Measurements from ENCODE around the gene NECTIN1.

NECTIN1 gene

DNA sequence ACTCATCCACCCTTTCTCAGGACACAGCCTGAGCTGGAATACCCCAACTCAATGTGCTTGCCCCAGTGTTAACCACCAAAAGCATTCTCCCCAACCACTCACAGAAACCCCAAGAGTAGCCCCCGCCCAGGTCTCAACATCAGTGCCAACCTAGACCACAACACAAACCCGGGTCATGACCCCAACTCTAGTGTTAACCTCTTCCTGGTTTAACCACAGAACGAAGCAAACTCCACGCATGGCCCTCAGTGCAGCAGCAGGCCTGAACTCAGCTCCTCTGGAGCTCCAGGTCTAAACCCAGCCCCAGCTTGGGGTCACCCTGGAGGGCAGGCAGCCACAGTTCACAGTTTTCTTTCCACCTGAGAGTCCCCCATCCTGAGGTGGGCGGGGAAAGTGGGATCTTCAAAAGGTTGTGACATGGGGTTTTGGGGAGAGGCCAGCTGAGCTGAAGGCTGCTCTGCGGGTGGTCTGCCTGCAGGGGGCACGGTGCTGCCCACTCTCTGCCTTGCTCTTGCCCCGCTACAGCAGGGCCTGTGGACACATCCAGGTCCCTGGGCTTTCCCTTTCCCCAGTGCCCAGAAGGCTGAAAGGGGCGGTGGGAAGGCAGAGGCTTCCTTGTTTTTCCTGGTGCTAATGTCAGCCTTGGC lies 37.9 kb downstream of the NECTIN1 start:
- DNase-seq, result no peak

DNA sequence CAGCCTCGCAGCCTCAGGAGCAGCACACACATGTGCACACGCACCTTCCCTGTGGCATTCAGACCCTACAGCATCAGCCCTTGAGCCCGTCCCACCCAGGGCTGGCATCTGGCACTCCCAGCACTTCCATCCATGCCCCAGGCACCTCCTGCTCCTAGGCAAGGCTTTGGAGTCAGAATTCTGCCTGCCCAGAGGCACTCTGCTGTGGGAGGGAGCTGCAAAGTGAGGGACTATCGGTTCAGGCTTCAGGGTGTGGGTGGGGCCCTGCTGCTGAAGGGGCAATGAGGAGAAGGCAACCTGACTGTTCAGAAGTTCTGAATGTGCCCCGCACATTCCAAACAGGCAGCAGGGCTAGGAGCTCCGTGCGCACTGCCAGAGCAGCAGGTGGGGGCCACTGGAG lies 39.7 kb downstream of the NECTIN1 start:
- no peak for DNase-seq

DNA sequence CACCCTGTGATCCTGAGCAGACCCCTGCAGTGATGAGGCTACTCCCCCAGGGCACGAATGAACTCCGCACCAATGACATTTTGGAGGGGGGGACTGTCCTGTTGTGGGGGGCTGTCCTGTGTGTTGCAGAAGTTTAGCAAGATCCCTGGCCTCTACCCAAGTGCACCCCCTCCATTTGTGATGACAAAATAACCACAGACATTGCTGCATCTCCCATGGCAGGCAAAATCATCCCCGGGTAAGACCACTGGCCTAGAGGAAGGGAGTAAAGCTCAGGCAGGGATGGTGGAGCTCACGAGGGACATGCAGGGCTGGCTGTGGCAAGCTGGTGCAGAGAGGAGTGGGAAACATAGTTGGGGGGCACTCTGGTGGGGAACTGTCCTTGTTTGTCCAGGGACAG lies 40.6 kb downstream of the NECTIN1 start:
- DNase-seq, result peak; percentile 6

DNA sequence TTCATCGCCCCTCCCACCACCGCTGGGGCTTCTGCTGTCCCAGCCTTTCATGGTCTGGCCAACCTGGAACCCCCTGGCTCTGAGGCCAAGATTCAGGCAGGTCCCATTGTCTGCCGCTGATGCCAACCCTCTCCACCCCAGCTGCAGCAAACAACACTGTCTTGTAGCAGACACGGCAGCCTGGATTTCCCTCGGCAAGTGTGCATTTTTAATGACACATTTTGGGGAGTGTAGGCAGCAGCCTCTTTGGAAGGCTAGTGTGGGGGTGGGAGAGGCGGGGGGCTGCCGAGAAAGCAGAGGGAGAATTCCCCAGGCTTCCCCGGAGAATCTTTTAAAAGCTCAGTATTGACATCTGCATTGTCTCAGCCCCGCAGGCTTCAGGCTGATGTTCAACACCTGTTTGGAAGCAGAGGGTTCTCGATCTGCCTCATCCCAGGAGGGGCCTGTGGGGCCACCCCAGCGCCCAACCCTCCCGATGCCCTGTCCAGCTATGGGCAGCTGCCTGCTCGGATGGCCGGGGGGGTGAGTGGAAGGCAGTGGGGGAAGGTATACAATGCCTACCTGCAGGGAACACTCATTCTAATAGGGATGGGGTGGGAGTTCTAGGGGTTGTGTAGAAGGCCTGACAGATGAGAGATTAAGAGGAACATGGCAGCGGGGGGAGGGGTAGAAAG lies 41.5 kb downstream of the NECTIN1 start:
- DNase-seq, result no peak

DNA sequence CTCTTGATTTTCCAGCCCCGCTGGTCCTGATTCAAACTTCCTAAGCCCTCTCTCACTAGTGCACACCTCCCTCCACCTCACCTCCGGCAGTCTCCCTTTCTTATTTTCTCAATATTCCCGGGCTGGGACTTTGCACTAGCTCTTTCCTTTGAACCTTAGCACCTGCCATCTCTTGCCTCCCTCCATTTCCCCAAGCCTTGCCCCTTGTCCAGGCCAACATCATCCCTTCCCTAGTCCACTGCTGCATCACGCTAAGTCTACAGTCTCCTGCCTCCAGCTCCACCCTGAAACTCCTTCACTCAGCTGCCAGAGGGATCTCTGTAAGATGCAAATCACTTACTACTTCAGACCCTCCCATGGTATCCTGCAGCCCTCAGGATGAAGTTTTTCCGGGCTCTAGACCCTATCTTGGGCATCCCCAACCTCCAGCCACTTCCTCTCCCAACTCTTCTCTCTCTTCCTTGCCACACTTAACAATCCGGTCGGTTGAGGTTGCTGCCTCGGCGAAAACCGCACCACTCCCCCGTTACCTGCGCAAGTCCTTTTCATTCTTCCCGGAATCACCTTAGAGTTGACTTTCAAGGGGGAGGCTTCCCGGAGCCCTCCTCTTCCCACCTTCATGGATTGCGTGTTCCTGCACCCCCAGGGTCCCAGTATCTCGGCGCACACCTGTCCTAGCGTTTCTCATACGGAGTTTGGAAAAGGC lies 42.7 kb downstream of the NECTIN1 start:
- no peak for DNase-seq

DNA sequence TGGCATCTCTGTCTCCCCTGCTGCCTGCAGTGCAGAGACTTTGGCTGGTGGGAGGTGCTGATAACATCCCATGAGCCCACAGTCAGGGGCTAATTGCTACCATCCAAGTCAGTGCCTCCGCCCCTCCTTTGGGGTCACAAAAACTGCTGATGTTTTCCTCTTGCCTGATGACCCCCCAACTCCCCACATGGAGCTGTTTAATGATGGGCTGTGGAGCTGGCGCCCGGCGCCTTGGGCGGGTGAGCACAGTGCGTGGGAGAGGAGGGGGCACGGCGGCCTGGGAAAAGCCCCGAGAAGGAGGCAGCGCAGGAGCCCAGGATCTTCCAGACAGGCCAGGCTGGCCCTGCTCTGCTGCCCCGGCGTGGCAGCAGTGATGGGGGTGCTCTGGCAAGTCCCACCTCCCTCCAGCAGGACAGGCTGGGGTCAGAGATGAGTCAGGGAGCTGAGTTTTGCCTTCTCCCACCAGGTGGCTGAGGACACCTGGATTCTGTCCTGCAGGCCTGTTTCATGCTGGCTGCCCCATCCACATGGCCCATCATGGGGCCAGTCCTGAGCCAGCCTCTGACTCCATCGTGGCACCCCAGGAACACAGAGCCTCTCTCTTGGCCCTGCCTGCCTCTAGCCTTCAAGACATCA lies 43.8 kb downstream of the NECTIN1 start:
- no peak for DNase-seq

DNA sequence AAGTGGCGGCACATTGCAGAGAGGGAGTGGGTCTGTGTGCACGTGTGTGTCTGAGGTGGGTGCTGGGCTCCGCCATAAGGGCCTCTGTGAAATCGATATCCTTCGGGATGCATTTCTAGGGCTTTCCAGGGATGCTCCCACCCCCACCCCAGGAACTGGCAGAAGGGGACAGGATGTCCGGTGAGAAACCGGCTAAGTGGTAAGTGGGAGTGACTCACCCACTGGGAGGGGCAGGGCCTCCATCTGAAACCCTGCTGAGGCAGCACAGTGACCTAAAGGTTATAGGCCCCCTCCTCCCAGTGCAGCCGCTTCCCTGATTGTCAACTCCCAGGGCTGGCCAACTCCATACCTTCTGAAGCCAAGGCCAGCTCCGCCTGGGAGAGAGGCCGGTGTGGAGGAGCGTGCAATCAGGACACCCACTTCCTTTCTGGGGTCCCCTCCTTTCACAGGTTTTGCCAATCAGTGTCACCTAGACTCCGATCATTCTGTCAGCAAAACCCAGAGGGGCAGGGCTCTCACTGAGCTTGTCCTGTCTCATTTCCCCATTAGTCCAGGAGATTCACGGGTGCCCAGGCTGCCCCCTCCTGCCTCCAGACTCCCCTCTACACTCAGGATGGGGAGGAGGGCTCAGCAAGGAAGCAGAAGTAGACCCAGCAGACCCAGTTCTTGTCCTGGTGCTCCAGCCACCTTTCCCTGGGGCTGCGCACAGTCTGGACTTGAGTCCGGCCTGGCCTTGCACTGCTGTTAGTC lies 44.5 kb downstream of the NECTIN1 start:
- peak; percentile 80 for DNase-seq

DNA sequence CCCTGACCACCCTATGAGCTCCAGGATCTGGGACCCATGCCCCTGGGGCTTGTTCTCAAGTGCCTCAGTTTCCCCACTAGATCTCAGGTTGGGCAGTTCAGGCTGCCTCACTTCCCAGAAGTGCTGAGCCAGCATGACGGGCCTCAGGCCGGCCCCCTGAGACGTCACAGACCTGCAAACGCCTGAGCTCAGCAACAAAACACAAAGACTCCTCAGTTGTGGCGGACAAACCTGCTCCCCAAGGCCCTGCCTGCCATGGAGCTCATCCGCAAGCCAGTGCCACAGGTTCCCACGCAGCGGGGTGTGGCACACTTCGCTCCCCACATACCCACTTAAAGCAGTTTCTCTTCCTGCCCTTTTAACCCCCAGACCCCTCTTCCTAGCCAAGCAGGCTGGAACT lies 45.2 kb downstream of the NECTIN1 start:
- DNase-seq, result no peak

DNA sequence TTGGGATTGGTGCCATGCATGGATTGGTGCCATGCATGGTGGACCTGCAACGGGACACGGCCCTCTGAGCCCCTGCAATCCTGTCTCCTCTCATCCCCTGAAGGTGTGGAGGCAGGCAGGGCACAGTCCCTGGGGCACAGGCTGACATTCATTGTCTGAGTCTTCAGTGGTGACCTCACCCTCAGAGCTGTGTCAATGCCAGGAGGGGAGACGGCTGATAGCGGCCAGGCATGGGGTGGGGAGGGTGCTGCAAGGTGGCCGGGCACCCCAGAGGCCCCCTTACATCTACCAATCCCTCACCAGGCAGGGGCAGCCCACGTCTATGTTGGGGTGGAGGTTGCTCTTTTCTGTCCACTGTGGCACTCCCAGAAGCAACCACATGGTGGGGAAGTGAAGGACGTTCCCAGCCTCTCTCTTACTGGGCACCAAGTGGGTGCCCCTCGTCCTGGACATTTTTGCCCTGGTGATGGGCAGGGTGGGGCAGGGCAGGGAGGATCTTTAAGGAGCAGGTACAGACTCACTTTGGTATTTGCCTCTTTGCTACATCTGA lies 47.6 kb downstream of the NECTIN1 start:
- DNase-seq, result no peak

DNA sequence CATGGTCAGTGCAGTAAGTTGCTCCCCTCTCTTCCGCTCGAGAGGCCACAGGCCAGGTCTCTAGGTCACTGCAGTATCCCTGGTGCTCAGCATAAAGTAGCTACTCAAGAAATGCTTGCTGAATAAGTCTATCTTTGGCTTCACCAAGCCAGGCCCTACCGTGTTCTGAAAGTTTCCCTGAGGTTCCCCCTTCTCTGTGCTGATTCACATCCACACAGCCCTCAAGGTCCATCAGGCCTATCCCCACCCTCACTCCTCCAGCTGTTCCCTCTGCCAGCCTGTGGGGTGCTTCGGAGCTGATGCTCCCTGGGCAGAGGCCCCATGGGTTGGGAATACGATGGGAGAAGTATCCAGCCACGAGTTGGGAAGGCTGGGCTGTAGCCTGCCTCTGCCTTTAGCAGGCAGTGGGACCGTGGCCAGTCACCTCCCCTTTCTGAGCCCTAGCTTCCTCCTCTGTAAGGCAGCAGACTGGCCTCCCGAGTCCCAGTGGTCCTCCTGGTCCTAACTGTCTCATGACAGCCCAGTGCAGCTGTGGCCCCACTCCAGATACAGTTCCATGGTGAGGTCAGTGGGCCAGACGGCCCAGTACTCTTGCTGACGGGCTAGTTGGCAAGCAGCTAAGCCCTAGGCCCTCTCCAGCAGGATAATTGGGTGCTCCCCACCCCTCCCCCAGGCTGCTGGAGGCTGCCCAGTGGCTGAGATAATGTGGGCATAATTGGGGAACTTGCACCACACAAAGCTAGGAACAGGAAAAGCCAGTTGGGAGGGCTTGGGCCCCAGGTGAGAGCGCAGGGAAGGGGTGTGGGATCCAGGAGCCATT lies 48.2 kb downstream of the NECTIN1 start:
- DNase-seq, result no peak

DNA sequence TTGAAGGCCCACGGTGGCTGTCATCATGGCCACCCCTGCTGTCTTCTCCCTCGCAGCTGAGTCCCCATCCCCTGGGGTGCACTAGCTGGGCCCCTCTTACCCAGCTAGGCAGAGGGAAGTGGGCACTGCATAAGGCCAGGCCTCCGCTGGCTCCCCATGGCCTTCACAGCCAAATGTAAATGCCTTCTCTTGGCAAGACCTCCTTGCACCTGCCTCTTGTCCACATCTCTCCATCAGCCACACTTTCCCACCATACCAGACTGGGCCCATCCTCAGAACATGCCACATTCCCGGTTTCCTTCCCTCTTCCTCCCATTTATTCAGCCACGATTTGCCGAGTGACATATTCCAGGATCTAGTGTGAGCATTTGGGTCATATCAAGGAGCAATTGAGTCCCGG lies 49.7 kb downstream of the NECTIN1 start:
- DNase-seq, result no peak

DNA sequence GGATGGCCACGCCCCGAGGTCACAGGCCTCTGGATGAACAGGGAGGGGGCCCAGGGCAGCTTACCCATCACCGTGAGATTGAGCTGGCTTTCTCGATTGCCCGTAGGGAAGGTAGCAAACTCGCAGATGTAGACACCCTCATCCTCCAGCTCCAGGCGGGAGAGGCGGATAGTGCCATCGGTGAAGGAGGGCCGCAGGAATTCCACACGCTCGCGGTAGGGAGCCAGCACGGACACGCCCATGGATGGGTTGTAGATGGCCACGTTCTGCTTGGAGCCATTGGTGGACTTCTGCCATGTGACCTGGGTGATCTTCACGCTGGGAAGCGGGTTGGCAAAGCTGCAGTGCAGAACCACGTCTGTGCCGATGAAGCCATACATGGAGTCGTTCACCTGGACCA lies 50.6 kb downstream of the NECTIN1 start:
- no peak for DNase-seq

DNA sequence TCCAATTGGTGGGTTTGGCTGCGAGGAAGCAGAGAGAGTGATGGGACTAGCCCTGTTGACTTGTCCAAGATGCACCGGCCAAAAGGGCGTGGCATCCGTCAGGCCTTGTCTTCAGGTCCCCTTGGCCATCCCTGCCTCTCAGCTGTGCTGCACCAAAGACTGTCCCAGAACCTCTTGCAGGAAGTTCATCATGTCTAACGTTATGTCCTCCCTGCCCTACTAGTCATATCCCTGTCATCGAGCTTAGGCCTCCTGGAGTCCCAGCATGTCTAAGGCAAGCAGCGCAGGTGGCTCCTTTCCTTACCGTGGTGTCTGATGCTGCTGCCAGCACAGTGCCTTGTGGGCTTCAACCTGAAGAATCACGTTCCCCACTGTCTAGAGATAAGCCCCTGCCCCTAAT lies 51.2 kb downstream of the NECTIN1 start:
- DNase-seq, result no peak

DNA sequence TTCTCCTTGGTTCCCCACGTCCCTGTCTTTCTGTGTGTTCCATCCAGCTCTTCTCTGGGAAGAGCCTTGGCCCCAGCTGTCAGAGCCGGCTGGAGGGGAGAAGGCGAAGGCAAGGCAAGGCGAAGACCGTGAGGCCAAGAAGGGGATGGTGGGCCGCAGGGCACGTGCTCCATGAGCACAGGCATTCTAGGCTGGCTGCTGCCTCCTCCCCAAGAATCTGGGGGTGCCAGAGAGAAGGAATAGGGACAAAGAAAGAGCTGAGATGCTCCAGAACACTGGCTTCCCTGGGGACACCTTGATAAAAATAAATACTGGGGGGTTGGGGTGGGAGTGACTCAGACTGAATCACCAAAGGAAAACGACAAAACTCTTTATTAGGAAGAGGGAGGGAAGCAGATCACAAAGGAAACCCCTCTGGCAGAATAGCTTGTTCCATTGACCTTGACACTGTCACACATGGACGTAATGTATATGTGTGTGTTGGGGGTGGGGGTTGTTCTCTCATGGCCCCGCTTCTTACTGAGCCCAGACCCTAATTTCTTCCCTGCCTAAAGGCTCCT lies 52.5 kb downstream of the NECTIN1 start:
- DNase-seq, result peak; percentile 76

DNA sequence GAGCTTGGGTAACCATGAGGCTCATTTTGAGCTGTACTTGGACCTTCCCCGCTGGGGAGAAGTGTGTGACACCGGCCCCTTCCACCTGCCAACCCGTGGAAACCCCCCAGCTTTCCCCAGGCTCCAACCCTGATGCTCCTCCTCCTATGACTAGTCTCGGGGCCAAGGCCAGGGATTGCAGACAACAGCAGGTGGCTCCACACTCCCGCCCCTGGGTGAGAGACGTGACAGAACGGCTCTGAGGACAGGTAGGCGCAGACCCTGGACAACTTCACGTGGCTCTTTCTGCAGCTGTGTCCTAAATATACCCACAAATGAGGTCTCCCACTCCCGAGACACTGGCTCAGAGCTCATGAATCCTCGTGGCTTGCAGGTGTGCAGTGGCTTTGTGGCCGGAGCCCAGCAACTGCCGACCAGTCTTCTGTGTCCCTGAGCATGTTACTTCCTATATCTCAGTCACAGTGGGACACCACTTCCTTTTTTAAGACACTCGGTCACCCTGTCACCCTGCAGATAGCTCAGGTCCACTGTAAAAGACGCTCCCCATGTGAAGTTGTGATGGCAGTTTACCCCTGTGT lies 55.2 kb downstream of the NECTIN1 start:
- DNase-seq, result no peak

DNA sequence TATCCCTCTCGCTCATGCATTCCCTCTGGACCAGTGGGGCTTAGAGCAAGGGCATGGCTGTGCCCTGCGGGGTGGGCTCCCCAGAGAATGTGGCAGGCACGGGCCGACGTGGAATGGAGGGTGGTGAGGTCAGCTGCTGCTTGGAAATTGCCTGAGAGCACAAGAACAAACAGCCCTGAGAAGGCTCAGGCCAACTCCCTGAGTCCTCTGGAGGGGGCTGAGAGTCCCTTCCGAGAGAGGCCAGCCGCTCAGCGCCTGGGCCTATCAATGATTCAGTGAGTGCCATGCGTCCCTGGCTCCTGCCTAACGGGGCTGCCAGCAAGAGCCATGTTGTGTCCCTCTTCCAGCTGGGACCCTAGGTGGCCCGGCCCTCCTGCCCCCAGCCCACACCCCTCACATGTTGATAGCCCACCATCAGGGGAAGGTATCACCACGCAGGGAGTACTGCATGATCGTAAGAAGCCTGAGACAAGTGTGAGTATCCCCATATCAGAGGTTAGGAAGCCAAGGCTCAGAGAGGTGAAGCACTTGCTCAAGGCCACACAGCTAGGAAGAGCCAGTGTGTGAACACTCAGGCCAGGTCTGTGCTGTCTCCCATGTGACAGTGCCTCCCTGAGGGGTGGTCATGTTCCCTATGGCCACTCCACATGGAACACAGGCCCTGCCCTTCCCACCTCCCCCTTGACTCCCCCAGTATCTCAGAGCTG lies 55.8 kb downstream of the NECTIN1 start:
- DNase-seq, result no peak

DNA sequence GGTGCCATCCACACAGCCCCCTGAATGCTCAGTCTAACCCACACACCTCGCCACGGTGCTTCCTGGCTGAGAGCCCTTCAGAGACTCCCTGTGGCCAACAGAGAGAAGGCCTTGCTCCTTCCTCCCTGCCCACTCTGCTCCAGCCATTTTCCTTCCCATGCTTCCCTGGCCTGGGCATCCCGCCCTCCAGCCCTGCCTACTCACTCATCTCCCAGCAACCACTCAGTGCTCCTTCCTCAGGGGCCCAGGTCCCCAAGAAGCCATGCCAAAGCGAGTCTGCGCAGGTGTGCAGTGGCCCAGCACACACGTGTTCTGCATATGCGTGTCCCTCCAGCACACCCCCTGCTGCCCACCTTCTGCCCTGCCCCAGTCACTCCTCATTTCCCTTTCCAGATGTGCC lies 56.4 kb downstream of the NECTIN1 start:
- no peak for DNase-seq

DNA sequence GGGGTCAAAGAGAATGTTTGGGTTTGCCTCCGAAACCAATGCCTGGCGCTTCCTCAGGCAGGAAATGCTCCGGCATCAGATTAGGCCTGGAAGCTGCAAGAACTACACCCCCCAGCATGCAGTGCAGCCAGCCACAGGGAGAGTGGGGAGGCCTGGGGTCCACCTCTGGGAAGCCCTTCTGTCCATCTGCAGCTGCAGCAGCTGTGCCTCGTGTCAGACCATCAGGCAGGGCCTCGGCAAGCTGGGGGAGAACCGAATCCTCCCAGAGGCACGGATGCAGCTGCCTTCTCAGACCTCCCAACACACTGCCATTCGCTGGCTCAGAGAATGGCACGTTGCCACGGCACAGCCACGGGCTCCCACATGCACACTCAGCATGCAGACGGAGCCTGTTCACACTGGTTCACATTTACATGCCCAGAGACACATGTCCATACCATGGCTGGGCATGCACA lies 57.4 kb downstream of the NECTIN1 start:
- peak; percentile 24 for DNase-seq

DNA sequence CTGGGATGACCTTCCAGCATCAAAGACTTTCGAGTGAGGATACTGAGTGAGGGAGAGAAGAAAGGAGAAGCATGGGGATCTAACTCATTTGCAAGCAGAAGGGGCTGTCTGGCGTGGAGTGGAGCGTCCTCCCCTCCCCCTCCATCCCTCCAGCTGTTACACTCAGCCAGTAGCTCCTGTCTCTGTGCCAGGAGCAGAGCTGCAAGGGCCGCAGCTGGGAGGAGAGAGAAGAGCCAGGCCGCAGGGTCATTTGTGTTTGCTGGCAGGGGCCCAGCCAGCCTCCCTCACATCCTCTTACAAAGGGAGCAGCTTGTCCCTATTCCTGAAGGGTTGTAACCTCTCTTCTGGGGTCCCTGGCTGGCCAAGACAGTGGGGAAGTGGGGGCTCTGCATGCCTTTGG lies 57.9 kb downstream of the NECTIN1 start:
- peak; percentile 63 for DNase-seq

DNA sequence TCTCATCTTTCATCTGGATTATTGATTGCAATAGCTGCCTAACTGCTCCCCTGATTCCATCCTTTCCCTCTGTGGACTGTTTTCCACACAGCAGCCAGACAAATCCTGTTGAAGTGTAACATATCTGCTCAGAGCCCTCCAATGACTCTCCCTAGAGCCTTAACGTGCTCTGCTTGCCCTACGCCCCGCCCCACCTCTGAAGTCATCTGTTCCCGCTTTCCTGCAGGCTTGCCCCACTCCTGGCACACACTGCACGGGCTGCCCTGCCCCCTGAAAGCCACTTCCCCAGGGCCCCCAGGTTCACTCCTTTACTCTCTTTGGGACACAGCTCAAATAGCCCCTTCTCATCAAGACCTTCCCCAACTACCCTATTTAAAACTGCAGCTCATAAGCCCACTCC lies 59.5 kb downstream of the NECTIN1 start:
- no peak for DNase-seq

All from fibroblast of skin of right biceps (primary cell).